Left lung (tissue), 10 donors: ENCODE results near the gene FRMD4A. TPM values are rescaled to one million over a fixed set of nuclear protein-coding genes. Genes with fewer than 3 reads are reported as not detected.

Source experiments
- ATAC-seq: fragments of 200-7000 bp; cut with Tn5 transposase; one replicate; pipeline ENCODE4 v1.9.1; 2020; ENCODE audit warnings: moderate library complexity
- DNase-seq, 4 donors: peaks; one replicate each; pipeline ENCODE4 v3.0.0-alpha.2; 2013 to 2020
- H3K27ac ChIP-seq, 2 donors: fragments of 200-600 bp; sonication (generic) in 1 of 2; one replicate each; pipeline versions ENCODE4 v1.5.0 to v1.8.0; 2020 to 2021
- H3K27me3 ChIP-seq, 2 donors: fragments of 200-600 bp; sonication (generic) in 1 of 2; one replicate each; pipeline versions ENCODE4 v1.5.0 to v1.8.0; 2020 to 2021
- H3K36me3 ChIP-seq, 2 donors: fragments of 200-600 bp; sonication (generic) in 1 of 2; one replicate each; pipeline versions ENCODE4 v1.5.0 to v1.8.0; 2020 to 2021
- H3K4me1 ChIP-seq, 2 donors: fragments of 200-600 bp; one replicate each; pipeline ENCODE4 v1.8.0; 2021
- H3K4me3 ChIP-seq, 2 donors: fragments of 200-600 bp; sonication (generic) in 1 of 2; one replicate each; pipeline versions ENCODE4 v1.5.0 to v1.8.0; 2020 to 2021; ENCODE audit warnings: mild to moderate bottlenecking in 1 of 2
- H3K9me3 ChIP-seq, 2 donors: fragments of 200-600 bp; sonication (generic) in 1 of 2; one replicate each; pipeline versions ENCODE4 v1.5.0 to v1.8.0; 2020 to 2021
- intact Hi-C, 2 donors: fragments of 100-400 bp; cut with DNase I; formaldehyde crosslinking; loops; one replicate each; pipeline versions ENCODE4 v1.11.2 to v1.14.2; 2022
- polyA plus RNA-seq, 6 donors: library from polyadenylated mRNA; unstranded; fragments of 120-200 nt; gene quantifications; one replicate each; pipeline ENCODE4 v1.2.1, GENCODE V29; 2013; ENCODE audit not compliant: insufficient read length in 6 of 6
- total RNA-seq, 2 donors: library from RNA; stranded (reverse); fragmentation: NEBNext Ultra II Directional; extraction: Animal tissue kit (Norgen Biotek cat#: 25700); gene quantifications; one replicate each; pipeline ENCODE4 v1.2.1, GENCODE V29; 2021
- TF ChIP-seq, protein P1 (sequence below), 2 donors: fragments of 200-600 bp; sonication (generic) in 1 of 2; IDR thresholded peaks; one replicate each; pipeline versions ENCODE4 v1.5.0 to v1.8.0; 2021; ENCODE audit warnings: antibody characterized with exemption in 2 of 2
- donor health status: DM: no; HTN: yes; CAD: no.
- donor health status: DM: no; HTN: no; CAD: no.

The FRMD4A gene
- total and polyA plus RNA-seq, 8 donors = 33.9 to 62.8 (median 57.0) TPM

DNA sequence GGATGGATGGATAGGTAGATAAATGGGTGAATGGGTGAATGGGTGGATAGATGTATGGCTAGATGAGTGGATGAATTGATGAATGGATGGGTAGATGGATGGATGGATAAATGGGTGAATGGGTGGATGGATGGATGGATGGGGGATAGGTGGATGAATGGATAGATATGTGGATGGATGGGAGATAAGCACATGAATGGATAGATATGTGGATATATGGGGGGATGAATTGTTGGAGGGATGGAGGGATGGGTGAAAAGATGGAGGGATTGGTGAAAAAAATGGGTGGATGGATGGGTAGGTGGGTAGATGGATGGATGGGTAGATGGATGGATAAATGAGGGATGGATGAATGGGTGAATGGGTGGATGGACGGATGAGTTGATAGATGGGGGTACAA is 196.4 kb downstream of the FRMD4A start:
- no peaks in the 10 kb centered on the region for H3K4me1 ChIP-seq
- ATAC-seq (no peak), DNase-seq (no peak)
- intact Hi-C loops = no loop called here
- no peaks in the 10 kb centered on the region for H3K27me3 ChIP-seq
- H3K9me3 ChIP-seq = no peaks in the 10 kb centered on the region
- H3K4me3 ChIP-seq = no peak overlapping the region
- no peak overlapping the region for H3K27ac ChIP-seq
- no peaks in the 10 kb centered on the region for H3K36me3 ChIP-seq
- TF ChIP-seq, protein P1, sequence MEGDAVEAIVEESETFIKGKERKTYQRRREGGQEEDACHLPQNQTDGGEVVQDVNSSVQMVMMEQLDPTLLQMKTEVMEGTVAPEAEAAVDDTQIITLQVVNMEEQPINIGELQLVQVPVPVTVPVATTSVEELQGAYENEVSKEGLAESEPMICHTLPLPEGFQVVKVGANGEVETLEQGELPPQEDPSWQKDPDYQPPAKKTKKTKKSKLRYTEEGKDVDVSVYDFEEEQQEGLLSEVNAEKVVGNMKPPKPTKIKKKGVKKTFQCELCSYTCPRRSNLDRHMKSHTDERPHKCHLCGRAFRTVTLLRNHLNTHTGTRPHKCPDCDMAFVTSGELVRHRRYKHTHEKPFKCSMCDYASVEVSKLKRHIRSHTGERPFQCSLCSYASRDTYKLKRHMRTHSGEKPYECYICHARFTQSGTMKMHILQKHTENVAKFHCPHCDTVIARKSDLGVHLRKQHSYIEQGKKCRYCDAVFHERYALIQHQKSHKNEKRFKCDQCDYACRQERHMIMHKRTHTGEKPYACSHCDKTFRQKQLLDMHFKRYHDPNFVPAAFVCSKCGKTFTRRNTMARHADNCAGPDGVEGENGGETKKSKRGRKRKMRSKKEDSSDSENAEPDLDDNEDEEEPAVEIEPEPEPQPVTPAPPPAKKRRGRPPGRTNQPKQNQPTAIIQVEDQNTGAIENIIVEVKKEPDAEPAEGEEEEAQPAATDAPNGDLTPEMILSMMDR (IDR thresholded peaks at IDR 0.05) = no peak

DNA sequence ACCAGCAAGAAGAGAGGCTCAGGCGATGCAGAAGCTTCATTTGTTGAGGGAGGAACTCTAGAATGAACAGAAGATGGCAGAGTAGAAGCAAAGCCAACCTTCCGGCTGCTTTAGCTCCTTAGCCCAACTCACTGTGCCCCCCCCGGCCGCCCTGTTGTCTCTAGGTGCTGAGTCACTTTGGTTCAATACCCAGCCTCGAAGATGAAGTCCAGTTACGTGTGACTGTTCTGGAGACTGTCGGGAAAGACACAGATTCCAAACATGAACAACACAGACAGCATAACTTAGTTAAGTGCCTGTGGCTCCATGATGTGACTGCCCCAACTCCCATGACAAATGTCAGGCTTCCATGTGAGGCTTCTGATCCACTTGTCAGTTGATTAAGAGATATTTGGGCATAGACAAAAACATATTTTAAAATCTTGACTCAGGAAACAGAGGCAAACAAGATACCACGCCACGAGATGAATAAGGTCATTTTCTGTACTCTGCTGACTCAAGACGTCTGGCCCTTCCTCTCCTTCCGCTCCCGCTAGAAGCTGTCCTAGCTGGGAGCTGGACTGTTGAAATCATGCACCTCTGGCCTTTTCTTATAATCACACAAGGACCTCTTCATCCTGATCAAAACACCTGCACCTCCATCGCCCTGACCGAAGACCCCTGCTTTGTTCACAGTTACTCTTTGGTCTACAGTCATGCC is 199.3 kb downstream of the FRMD4A start:
- TF ChIP-seq, protein P1 (IDR thresholded peaks at IDR 0.05) = no peak
- DNase-seq (no peak), ATAC-seq (no peak)
- Histone ChIP-seq H3K36me3 (no peaks in the 10 kb centered on the region), H3K27ac (no peak overlapping the region), H3K4me3 (no peak overlapping the region), H3K9me3 (no peaks in the 10 kb centered on the region), H3K4me1 (no peaks in the 10 kb centered on the region), H3K27me3 (no peaks in the 10 kb centered on the region)
- intact Hi-C loops = no loop called here

DNA sequence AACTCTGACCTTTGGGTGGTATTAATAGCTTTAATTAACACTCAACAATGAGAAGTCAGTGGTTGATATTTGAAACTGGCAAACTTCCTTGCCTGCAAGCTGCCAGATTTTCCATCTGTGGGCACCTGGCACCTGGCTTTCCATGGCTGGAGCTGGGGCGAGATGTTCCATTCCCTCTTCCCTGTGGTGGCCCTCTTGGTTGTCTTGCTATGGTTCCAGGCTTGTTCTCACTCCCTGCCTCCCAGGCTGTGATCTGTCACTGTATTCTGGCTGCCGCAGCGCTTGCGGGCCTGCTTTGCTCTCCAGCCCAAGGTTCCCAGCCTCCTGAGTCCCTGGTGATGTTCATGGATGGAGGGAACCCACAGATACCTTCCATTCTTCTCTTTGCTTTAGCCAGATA is 201.0 kb downstream of the FRMD4A start:
- Histone ChIP-seq H3K27ac (no peak overlapping the region), H3K4me1 (no peaks in the 10 kb centered on the region), H3K27me3 (no peaks in the 10 kb centered on the region), H3K36me3 (no peaks in the 10 kb centered on the region), H3K4me3 (no peak overlapping the region), H3K9me3 (no peaks in the 10 kb centered on the region)
- ATAC-seq (no peak), DNase-seq (no peak)
- intact Hi-C loops = no loop called here
- TF ChIP-seq, protein P1 (IDR thresholded peaks at IDR 0.05) = no peak

DNA sequence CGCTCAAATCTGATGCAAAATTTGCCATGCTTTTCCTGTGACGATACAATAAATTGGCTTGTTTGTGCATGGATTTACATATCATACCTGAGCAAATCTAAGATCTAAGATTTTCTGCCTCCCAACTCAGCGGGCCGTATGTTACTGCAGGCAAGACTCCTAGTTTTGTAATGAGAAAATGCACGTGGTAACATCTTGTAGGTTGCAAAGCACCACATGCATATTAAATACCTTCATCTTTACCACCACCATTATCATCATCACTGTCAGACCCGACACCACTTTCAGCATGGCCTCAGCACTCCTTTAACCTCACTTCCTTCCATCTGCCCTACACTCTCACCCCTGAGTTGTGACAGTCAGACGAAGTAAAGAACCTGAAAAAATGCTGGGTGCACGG is 202.2 kb downstream of the FRMD4A start:
- TF ChIP-seq, protein P1 (IDR thresholded peaks at IDR 0.05) = no peak
- no peak overlapping the region for H3K4me3 ChIP-seq
- H3K27me3 ChIP-seq = no peaks in the 10 kb centered on the region
- ATAC-seq (no peak), DNase-seq (no peak)
- H3K27ac ChIP-seq = no peak overlapping the region
- no peaks in the 10 kb centered on the region for H3K4me1 ChIP-seq
- intact Hi-C loops = no loop called here
- H3K9me3 ChIP-seq = no peaks in the 10 kb centered on the region
- H3K36me3 ChIP-seq = no peaks in the 10 kb centered on the region

DNA sequence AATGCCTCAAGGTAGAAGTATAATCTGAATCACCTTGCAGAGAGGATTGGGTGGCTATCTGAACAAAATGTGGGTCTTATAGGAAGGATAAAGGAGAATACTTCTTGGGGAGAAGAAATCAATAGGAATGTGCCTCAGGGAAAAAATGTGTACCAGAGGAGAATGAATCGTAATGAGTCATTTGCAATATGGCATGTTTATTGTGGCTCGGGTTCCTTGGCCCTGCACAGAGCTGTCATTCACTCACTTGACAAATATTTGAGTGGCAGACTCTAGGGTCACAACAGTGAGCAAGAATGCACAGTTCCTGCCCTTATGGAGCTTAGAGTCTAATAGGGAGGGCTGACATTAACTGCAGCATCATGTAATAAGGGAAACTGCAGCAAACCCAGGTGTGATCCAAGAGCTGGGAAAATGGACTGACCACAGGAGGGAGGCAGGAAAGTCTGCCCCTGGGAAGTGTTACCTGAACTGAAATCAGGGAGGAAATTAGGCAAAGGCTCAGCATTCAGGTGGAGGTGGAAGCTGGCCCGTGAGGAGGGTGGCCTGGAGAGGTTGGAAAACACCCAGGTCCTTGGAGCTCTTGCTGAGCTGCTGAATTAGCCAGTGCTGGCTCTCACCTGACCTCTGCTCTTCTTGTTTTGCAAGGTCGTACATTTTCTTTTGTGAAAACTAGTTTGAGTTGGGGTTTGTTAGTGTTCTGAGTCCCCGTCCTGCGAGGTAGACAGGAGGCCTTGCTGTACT is 203.9 kb downstream of the FRMD4A start:
- no peaks in the 10 kb centered on the region for H3K4me1 ChIP-seq
- H3K4me3 ChIP-seq = no peak overlapping the region
- no peaks in the 10 kb centered on the region for H3K9me3 ChIP-seq
- TF ChIP-seq, protein P1 (IDR thresholded peaks at IDR 0.05) = no peak
- ATAC-seq (no peak), DNase-seq (no peak)
- intact Hi-C loops = no loop called here
- no peak overlapping the region for H3K27ac ChIP-seq
- H3K36me3 ChIP-seq = no peaks in the 10 kb centered on the region
- no peaks in the 10 kb centered on the region for H3K27me3 ChIP-seq
